H1 (cell line): ENCODE data around the gene PTTG1IP. TPM values are rescaled to one million over a fixed set of nuclear protein-coding genes. Genes with fewer than 3 reads are reported as not detected.

Experiments used
- ASH2L ChIP-seq: fragments of 200-600, 300-600 bp; sonication (generic); IDR thresholded peaks from one replicate; pipeline ENCODE4 v1.7.1; 2017; ENCODE audit warnings: low read length
- JUN ChIP-seq: IDR thresholded peaks from 2 replicates; pipeline ENCODE4 v1.6.1; 2011; ENCODE audit warnings: low read depth, mild to moderate bottlenecking, improper control_type of control experiment, low read length
- RXRA ChIP-seq: IDR thresholded peaks from 2 replicates; pipeline ENCODE4 v1.6.1; 2011; ENCODE audit warnings: low read depth, mild to moderate bottlenecking, low read length, moderate library complexity; ENCODE audit not compliant: insufficient read depth
- polyA plus RNA-seq, 7 experiments: library from polyadenylated mRNA; depleted of rRNA in 3 of 7; stranded (reverse) in 5 of 7; unstranded in 2 of 7; fragments of >200 nt in 5 of 7; fragments of 200-250 nt in 2 of 7; gene quantifications; 1 replicate in 5 of 7; 2 replicates in 1 of 7; 4 replicates in 1 of 7; pipeline versions ENCODE4 v1.2.1 to v1.2.3, GENCODE V29; 2011 to 2013; ENCODE audit warnings: missing spikeins in 2 of 7, mixed read lengths in 2 of 7
- total RNA-seq: library from RNA; stranded (reverse); fragmentation: NEBNext Ultra II Directional; extraction: Animal tissue kit (Norgen Biotek cat#: 25700); gene quantifications from 2 replicates; pipeline ENCODE4 v1.2.1, GENCODE V29; 2021

The PTTG1IP gene
- total and polyA plus RNA-seq, 2 of the 8 experiments (the other 6 are each of a cell fraction or from before 2014, with no cell fraction given) = 90.8 to 130 TPM

GRCh38 chr21:44847261-44848056 is 26.0 kb downstream of the PTTG1IP start (continued):
- TF ChIP-seq ASH2L = no peak
- TF ChIP-seq RXRA = no peak
- TF ChIP-seq JUN = no peak
- TF ChIP-seq, all 59 proteins: peak for 0
